Omental fat pad (tissue), 4 donors: Measurements from ENCODE around the gene ELN. TPM values are rescaled to one million over a fixed set of nuclear protein-coding genes. Genes with fewer than 3 reads are reported as not detected.

ENCODE experiments used
- ATAC-seq: fragments of 150-250 bp; one replicate; pipeline ENCODE4 v1.9.1; 2016; ENCODE audit warnings: mild to moderate bottlenecking, moderate library complexity; ENCODE audit not compliant: low FRiP score
- DNase-seq: peaks from one replicate; pipeline ENCODE4 v3.0.0-alpha.2; 2019; ENCODE audit warnings: low spot score
- total RNA-seq, 4 donors: library from RNA; depleted of rRNA; stranded (reverse); fragments of >200 nt; gene quantifications; one replicate each; pipeline ENCODE4 v1.1.0, GENCODE V29; 2016
- TF ChIP-seq, protein P1 (sequence below), 3 donors: fragments of 450-650 bp; IDR thresholded peaks; one replicate each; pipeline ENCODE4 v1.5.1; 2016 to 2017; ENCODE audit warnings: antibody characterized with exemption in 3 of 3, mild to moderate bottlenecking in 3 of 3, moderate library complexity in 2 of 3

Gene ELN
- total RNA-seq, 4 donors from 2014 or later: 61.2 to 133 (median 83.8) TPM

DNA sequence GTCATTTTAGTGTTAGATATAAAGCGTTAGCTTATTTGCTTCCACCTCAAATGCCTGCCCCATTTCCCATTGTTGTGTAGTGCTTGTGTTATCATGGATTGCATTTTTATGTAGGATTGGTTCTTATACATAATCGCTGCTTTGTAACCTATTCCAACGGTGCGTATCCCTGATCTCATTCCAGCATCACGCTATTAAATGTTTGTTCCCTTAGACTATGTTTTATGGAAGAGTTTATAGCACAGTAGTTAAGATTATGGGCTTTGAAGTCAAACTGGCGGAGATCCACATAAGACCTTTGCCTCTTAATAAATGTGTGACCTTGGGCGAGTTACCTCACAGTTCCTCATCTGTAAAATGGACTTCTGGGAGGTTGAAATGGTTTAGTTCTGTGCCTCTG, 34.0 kb upstream of the ELN start:
- TF ChIP-seq, protein P1, sequence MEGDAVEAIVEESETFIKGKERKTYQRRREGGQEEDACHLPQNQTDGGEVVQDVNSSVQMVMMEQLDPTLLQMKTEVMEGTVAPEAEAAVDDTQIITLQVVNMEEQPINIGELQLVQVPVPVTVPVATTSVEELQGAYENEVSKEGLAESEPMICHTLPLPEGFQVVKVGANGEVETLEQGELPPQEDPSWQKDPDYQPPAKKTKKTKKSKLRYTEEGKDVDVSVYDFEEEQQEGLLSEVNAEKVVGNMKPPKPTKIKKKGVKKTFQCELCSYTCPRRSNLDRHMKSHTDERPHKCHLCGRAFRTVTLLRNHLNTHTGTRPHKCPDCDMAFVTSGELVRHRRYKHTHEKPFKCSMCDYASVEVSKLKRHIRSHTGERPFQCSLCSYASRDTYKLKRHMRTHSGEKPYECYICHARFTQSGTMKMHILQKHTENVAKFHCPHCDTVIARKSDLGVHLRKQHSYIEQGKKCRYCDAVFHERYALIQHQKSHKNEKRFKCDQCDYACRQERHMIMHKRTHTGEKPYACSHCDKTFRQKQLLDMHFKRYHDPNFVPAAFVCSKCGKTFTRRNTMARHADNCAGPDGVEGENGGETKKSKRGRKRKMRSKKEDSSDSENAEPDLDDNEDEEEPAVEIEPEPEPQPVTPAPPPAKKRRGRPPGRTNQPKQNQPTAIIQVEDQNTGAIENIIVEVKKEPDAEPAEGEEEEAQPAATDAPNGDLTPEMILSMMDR (IDR thresholded peaks at IDR 0.05): no peak
- ATAC-seq (no peak), DNase-seq (no peak)

DNA sequence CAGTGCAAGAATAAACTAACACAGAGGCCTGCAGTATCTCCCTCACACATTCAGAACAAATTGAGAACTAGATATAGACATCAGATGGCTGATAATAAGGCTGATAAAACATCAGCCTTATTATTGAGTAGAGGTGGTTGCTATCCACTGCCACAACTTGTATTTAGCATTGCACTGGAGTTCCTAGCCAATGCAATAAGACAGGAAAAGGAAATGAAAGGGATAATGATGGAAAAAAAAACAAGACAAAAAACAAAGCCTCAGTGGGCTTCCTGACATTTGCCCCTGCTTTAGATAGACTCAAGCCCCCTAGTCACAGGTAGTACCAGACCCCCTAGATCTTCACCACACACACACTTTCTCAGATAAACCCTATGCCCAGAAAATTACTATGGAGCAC, 33.2 kb upstream of the ELN start:
- ATAC-seq (no peak), DNase-seq (no peak)
- TF ChIP-seq, protein P1 (IDR thresholded peaks at IDR 0.05): no peak

DNA sequence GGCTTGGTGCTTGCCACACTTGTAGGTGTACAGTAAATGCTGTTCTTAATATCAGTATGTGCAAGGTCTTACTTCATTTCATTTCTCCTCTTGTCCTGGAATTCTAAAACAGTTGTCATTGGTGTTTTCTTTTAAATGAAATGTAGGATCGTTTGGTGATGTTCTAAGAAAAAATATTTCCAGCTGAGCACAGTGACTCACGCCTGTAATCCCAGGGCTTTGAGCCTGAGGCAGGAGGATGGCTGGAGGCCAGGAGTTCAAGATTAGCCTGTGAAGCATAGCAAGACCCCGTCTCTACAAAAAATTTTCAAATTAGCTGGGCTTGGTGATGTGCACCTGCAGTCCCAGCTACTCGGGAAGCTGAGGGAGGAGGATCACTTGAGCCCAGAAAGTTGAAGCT, 32.6 kb upstream of the ELN start:
- DNase-seq: no peak

DNA sequence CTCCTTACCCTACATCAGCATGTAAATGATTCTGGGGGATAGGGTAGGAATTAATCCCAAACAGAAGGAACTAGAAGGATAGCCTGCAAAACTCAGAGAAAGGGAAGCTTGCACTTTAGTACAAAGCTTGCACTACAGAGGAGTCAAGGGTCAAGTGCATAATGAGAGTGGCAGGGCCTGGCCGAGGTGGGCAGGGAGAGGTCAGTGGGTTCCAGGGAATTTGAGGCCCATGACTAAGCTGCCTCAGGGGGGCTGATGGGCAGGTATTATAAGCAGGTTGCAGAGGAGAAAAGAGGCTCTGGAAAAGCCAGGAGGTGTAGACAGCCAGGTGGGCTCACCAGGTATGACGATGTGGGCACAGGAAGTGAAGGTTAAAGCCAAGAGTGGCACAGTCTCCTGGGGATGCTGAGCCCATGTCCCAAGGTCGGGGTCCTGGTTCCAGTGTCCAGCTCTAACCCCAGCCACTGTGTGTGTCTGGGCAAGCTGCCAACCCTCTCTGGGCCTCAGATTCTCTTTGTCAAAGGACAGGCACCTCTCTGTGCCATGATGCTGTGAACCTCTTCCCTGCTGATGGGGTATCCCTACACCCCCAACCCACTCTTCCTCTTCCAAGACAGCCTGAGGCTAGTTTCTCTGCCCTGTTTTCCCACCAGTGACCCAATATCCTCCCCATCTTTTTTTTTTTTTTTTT, 32.0 kb upstream of the ELN start:
- no peak for DNase-seq
- ATAC-seq: no peak
- TF ChIP-seq, protein P1 (IDR thresholded peaks at IDR 0.05): no peak

More for the DNA sequence above, 32.6 kb upstream of the ELN start:
- TF ChIP-seq, protein P1 (IDR thresholded peaks at IDR 0.05): no peak
- no peak for ATAC-seq

DNA sequence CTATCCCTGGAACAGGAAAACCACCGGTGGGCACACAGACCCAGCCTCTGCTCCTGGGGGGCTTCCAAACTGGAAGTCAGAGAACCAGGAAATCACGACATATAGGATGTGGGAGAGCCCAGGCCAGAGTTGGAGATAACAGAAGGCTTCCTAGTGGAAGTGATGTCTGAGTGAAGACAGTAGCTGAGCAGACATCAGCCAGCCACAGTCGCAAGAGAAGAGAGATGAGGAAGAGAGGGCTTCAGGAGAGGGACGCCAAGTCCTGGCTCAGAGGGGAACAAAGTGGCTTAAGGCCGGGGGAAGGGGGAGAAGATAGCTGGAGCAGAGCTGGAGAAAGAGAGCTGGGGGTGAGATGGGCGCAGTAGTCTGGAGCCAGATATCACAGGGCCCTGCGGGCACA, 30.9 kb upstream of the ELN start:
- DNase-seq (no peak), ATAC-seq (no peak)
- TF ChIP-seq, protein P1 (IDR thresholded peaks at IDR 0.05): no peak

DNA sequence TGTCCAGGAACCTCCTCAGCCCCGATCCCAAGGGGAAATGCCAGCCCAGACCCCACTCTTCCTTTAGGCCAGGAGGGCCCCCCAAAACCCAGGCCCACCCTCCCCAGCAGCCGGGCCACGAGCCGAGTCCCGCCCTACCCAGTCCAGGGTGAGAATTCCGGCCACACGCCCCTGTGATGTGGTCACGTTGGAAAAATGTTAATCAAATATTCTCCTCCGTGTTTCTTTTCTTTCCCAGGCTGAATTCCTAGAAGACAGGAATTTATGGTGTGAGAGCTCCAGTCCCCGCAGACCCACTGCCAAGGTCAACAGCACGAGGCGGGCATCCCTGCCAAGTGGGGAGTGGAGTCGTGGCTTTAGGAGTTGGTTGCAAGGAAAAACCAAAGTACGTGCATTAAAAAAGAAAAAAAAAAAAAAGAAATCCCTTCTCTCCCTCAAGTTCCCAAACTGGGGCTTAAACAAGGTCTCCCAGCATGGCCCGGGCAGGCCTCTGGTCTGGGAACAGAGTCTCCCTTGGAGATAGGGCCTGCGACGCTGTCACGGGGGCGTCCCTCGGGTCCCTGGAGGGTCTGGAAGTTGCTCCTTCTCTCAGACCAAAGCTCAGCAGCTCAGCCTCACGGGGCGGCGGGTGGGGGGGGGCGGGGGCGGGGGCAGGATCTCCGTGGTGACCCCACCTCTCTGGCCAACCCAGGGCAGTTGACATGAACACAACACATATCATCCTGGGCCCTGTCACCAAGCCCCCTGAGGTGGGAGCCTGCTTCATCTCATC, 28.1 kb upstream of the ELN start:
- ATAC-seq: peak; percentile 65
- no peak for DNase-seq
- TF ChIP-seq, protein P1 (IDR thresholded peaks at IDR 0.05): no peak
